Lower leg skin (tissue), 4 donors: Measurements from ENCODE around the gene MRPL16. TPM values are rescaled to one million over a fixed set of nuclear protein-coding genes. Genes with fewer than 3 reads are reported as not detected.
A peak's percentile ranks its signal among the peaks of the same experiment; 100 is the strongest.

Experiments used
- DNase-seq, 2 donors: peaks; one replicate each; pipeline ENCODE4 v3.0.0-alpha.2; 2019; ENCODE audit warnings: low spot score in 2 of 2
- H3K4me3 ChIP-seq: fragments of 200-600 bp; sonication (generic); 2 replicates; pipeline ENCODE4 v1.5.1; 2017; ENCODE audit warnings: mild to moderate bottlenecking, low read depth; ENCODE audit not compliant: poor library complexity, severe bottlenecking
- CTCF ChIP-seq, 3 donors: fragments of 450-650 bp; IDR thresholded peaks; one replicate each; pipeline ENCODE4 v1.5.1; 2016; ENCODE audit warnings: antibody characterized with exemption in 3 of 3, mild to moderate bottlenecking in 3 of 3, moderate library complexity in 2 of 3
- POLR2A ChIP-seq, 2 donors: fragments of 450-650 bp; IDR thresholded peaks; one replicate each; pipeline ENCODE4 v1.6.1; 2016 to 2017; ENCODE audit warnings: antibody characterized with exemption in 2 of 2, mild to moderate bottlenecking in 1 of 2, moderate library complexity in 1 of 2
- WGBS, 2 donors: methylation state at CpG; one replicate each; pipeline ENCODE4 v1.1.5; 2018; 5-methylcytosine and 5-hydroxymethylcytosine counted together
- intact Hi-C: fragments of 100-400 bp; cut with DNase I; formaldehyde crosslinking; loops from one replicate; pipeline ENCODE4 v1.15.0; 2023; ENCODE audit warnings: low total_unique reads
- total RNA-seq, 4 donors: library from RNA; depleted of rRNA; stranded (reverse); fragments of >200 nt; gene quantifications; one replicate each; pipeline ENCODE4 v1.1.0, GENCODE V29; 2016

The MRPL16 gene
- total RNA-seq, 4 donors from 2014 or later, result 21.4 to 35.6 (median 28.8) TPM

- DNase-seq, result no peak
- 87 to 98% methylated on average over 2 of the region's 2 CpGs for WGBS, 2 donors
- no peak for TF ChIP-seq POLR2A (IDR thresholded peaks at IDR 0.05)
- no peak for TF ChIP-seq CTCF (IDR thresholded peaks at IDR 0.05)
- no peak overlapping the region for H3K4me3 ChIP-seq
- intact Hi-C loops, result loop anchor here (5.0 to 10.0 kb wide), 2 partner anchors 52 to 109 kb away; no protein-coding TSS in a partner anchor
Measured at GRCh38 chr11:59804061-59804460, 6.5 kb downstream of the MRPL16 start.

GRCh38 chr11:59802639-59803176, 7.9 kb downstream of the MRPL16 start:
- 34 to 49% methylated on average over 4 of the region's 4 CpGs for WGBS, 2 donors
- DNase-seq, result peak in 1 of 2 donors; percentile 49
- H3K4me3 ChIP-seq, result no peak overlapping the region
- intact Hi-C loops, result loop anchor here (5.0 to 10.0 kb wide), 2 partner anchors 50 to 108 kb away; no protein-coding TSS in a partner anchor
- TF ChIP-seq CTCF (IDR thresholded peaks at IDR 0.05), result no peak
- no peak for TF ChIP-seq POLR2A (IDR thresholded peaks at IDR 0.05)

GRCh38 chr11:59801981-59802638, 8.5 kb downstream of the MRPL16 start:
- DNase-seq, result no peak
- WGBS, 2 donors, result 53 to 54% methylated on average over 5 of the region's 5 CpGs
- intact Hi-C loops, result loop anchor here (5.0 to 10.0 kb wide), 2 partner anchors 50 to 107 kb away; no protein-coding TSS in a partner anchor
- no peak for TF ChIP-seq CTCF (IDR thresholded peaks at IDR 0.05)
- TF ChIP-seq POLR2A (IDR thresholded peaks at IDR 0.05), result no peak
- no peak overlapping the region for H3K4me3 ChIP-seq

- intact Hi-C loops, result loop anchor here (5.0 to 10.0 kb wide), 2 partner anchors 49 to 106 kb away; no protein-coding TSS in a partner anchor
- TF ChIP-seq POLR2A (IDR thresholded peaks at IDR 0.05) (no peak), CTCF (IDR thresholded peaks at IDR 0.05) (no peak)
- WGBS, 2 donors, result 46 to 52% methylated on average over 2 of the region's 2 CpGs
Measured at GRCh38 chr11:59801160-59801706, 9.3 kb downstream of the MRPL16 start.

GRCh38 chr11:59800390-59801025, 10.1 kb downstream of the MRPL16 start:
- intact Hi-C loops, result loop anchor here (5.0 to 10.0 kb wide), 2 partner anchors 48 to 106 kb away; no protein-coding TSS in a partner anchor
- H3K4me3 ChIP-seq, result no peak overlapping the region
- DNase-seq, result no peak
- 75 to 79% methylated on average over 7 of the region's 7 CpGs for WGBS, 2 donors
- TF ChIP-seq POLR2A (IDR thresholded peaks at IDR 0.05) (no peak), CTCF (IDR thresholded peaks at IDR 0.05) (no peak)

More at GRCh38 chr11:59801160-59801706, 9.3 kb downstream of the MRPL16 start:
- H3K4me3 ChIP-seq, result no peak overlapping the region
- DNase-seq, result no peak
